Renal cortical epithelial cell (primary cell): Measurements from ENCODE around the gene ANKRD31. TPM values are rescaled to one million over a fixed set of nuclear protein-coding genes. Genes with fewer than 3 reads are reported as not detected.

ENCODE experiments used
- DNase-seq: peaks from one replicate; pipeline ENCODE4 v3.0.0-alpha.2; 2011; ENCODE audit warnings: low read depth
- total RNA-seq: library from RNA; depleted of rRNA; stranded (reverse); fragments of >200 nt; gene quantifications from 2 replicates; pipeline ENCODE4 v1.2.3, GENCODE V29; 2014

Gene ANKRD31
- total RNA-seq, 1 donor from 2014 or later = 0.25 TPM

- DNase-seq = no peak
These were observed 173.7 kb downstream of the ANKRD31 start for GRCh38 chr5:75062925-75063531.

- DNase-seq = no peak
These were observed 176.6 kb downstream of the ANKRD31 start for GRCh38 chr5:75059912-75060545.

- peak; percentile 29 for DNase-seq
These were observed 177.6 kb downstream of the ANKRD31 start for GRCh38 chr5:75058986-75059535.

- DNase-seq = no peak
These were observed 179.1 kb downstream of the ANKRD31 start for GRCh38 chr5:75057561-75057960.

- DNase-seq = peak; percentile 28
These were observed 180.9 kb downstream of the ANKRD31 start for GRCh38 chr5:75055727-75056144.

- peak; percentile 35 for DNase-seq
These were observed 182.3 kb downstream of the ANKRD31 start for GRCh38 chr5:75054134-75054930.

- DNase-seq = peak; percentile 66
These were observed 183.2 kb downstream of the ANKRD31 start for GRCh38 chr5:75053304-75054133.

GRCh38 chr5:75053054-75053303 is 183.7 kb downstream of the ANKRD31 start:
- DNase-seq = no peak

GRCh38 chr5:75052192-75053053 is 184.3 kb downstream of the ANKRD31 start, which contains the start of gene GCNT4:
Gene GCNT4 (minus strand): TSS chr5:75052558. CDS start chr5:75030037, 22,521 bp downstream.
- DNase-seq = no peak

GRCh38 chr5:75051217-75051751 is 185.4 kb downstream of the ANKRD31 start:
- DNase-seq = no peak

GRCh38 chr5:75050415-75050814 is 186.3 kb downstream of the ANKRD31 start:
- no peak for DNase-seq

- peak; percentile 66 for DNase-seq
These were observed 187.0 kb downstream of the ANKRD31 start for GRCh38 chr5:75049456-75050351.

- DNase-seq = peak; percentile 30
These were observed 188.2 kb downstream of the ANKRD31 start for GRCh38 chr5:75048457-75048953.

- DNase-seq = peak; percentile 53
These were observed 189.3 kb downstream of the ANKRD31 start for GRCh38 chr5:75047356-75047755.

- no peak for DNase-seq
These were observed 190.1 kb downstream of the ANKRD31 start for GRCh38 chr5:75046366-75047142.

- DNase-seq = no peak
These were observed 191.6 kb downstream of the ANKRD31 start for GRCh38 chr5:75045071-75045470.

- peak; percentile 39 for DNase-seq
These were observed 192.3 kb downstream of the ANKRD31 start for GRCh38 chr5:75044406-75044805.

- no peak for DNase-seq
These were observed 192.9 kb downstream of the ANKRD31 start for GRCh38 chr5:75043633-75044264.
